Measurements from ENCODE around the gene MIDN. TPM values are rescaled to one million over a fixed set of nuclear protein-coding genes. Genes with fewer than 3 reads are reported as not detected.

Gene MIDN
- total RNA-seq, 6 donors from 2014 or later: 33.5 to 176 (median 75.9) TPM

GRCh38 chr19:1217366-1217765 is 31.0 kb upstream of the MIDN start:
- DNase-seq (peak in 1 of 2 donors; percentile 49), ATAC-seq (ENCODE audit: low FRiP score in 2 of 2) (no peak)
- Histone ChIP-seq H3K27ac (peak overlapping the region in 3 of 4 donors; percentile 6 to 69 (median 42)), H3K36me3 (peaks cover 11 to 31% (median 20%) of the 10 kb centered on the region in 4 donors), H3K4me1 (peaks cover 32 to 64% (median 44%) of the 10 kb centered on the region in 4 donors), H3K4me3 (no peak overlapping the region), H3K9me3 (no peaks in the 10 kb centered on the region), H3K27me3 (no peaks in the 10 kb centered on the region)
- TF ChIP-seq EP300 (IDR thresholded peaks at IDR 0.05): no peak
- TF ChIP-seq, protein P1, sequence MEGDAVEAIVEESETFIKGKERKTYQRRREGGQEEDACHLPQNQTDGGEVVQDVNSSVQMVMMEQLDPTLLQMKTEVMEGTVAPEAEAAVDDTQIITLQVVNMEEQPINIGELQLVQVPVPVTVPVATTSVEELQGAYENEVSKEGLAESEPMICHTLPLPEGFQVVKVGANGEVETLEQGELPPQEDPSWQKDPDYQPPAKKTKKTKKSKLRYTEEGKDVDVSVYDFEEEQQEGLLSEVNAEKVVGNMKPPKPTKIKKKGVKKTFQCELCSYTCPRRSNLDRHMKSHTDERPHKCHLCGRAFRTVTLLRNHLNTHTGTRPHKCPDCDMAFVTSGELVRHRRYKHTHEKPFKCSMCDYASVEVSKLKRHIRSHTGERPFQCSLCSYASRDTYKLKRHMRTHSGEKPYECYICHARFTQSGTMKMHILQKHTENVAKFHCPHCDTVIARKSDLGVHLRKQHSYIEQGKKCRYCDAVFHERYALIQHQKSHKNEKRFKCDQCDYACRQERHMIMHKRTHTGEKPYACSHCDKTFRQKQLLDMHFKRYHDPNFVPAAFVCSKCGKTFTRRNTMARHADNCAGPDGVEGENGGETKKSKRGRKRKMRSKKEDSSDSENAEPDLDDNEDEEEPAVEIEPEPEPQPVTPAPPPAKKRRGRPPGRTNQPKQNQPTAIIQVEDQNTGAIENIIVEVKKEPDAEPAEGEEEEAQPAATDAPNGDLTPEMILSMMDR (IDR thresholded peaks at IDR 0.05): no peak
- no peak for TF ChIP-seq POLR2A (IDR thresholded peaks at IDR 0.05)
- no peak for TF ChIP-seq POLR2AphosphoS5 (IDR thresholded peaks at IDR 0.05)
- WGBS, 2 donors: 75 to 95% methylated on average over 9 to 15 of the region's 15 CpGs

- no peaks in the 10 kb centered on the region for H3K27me3 ChIP-seq
- ATAC-seq (ENCODE audit: low FRiP score in 2 of 2): no peak
- peak overlapping the region; percentile 42 to 69 (median 56) for H3K27ac ChIP-seq
- H3K4me3 ChIP-seq: no peak overlapping the region
- WGBS, 2 donors: 87 to 92% methylated on average over 19 to 37 of the region's 37 CpGs
- H3K9me3 ChIP-seq: no peaks in the 10 kb centered on the region
- TF ChIP-seq, protein P1 (IDR thresholded peaks at IDR 0.05): no peak
- TF ChIP-seq POLR2AphosphoS5 (IDR thresholded peaks at IDR 0.05) (no peak), EP300 (IDR thresholded peaks at IDR 0.05) (no peak), POLR2A (IDR thresholded peaks at IDR 0.05) (no peak)
- H3K4me1 ChIP-seq: peaks cover 24 to 52% (median 32%) of the 10 kb centered on the region in 4 donors
- H3K36me3 ChIP-seq: peaks cover 11 to 43% (median 33%) of the 10 kb centered on the region in 4 donors
- peak in 1 of 2 donors; percentile 59 for DNase-seq
Observed at GRCh38 chr19:1218751-1219567, 29.4 kb upstream of the MIDN start.

DNA sequence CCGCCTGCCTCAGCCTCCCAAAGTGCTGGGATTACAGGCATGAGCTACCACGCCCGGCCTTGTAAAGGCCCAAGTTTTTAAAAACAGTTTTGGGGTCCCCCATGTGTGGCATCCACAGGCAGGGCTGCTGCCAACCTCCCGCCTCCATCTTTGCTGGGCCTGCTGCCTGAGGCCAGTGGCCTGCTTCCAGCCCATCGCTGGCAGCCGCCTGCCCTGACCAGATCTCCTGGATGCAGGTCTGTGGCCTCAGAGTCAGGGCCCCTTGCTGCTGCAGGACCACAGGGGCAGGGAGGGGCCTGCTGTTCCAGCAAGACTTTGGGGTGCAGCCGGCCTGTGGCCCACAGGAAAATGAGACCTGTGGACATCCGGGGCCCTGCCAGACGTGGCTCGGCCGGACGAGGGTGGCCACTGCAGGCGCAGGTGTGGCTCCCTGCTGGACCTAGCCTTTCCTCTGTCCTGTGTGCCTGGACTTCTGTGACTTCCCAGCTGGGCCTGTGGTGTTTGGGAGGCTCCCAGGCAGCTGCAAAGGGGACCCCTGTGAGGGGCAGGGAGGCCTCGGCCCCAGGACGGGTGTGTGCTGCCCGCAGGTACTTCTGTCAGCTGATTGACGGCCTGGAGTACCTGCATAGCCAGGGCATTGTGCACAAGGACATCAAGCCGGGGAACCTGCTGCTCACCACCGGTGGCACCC is 28.5 kb upstream of the MIDN start:
- WGBS, 2 donors: 86 to 96% methylated on average over 1 to 13 of the region's 19 CpGs
- peak in 1 of 2 donors; percentile 75 for DNase-seq
- peaks cover 14 to 42% (median 22%) of the 10 kb centered on the region in 4 donors for H3K4me1 ChIP-seq
- ATAC-seq (ENCODE audit: low FRiP score in 2 of 2): no peak
- TF ChIP-seq, protein P1 (IDR thresholded peaks at IDR 0.05): no peak
- no peak for TF ChIP-seq EP300 (IDR thresholded peaks at IDR 0.05)
- TF ChIP-seq POLR2AphosphoS5 (IDR thresholded peaks at IDR 0.05): no peak
- no peak overlapping the region for H3K4me3 ChIP-seq
- no peaks in the 10 kb centered on the region for H3K27me3 ChIP-seq
- H3K36me3 ChIP-seq: peaks cover 11 to 53% (median 41%) of the 10 kb centered on the region in 4 donors
- H3K9me3 ChIP-seq: no peaks in the 10 kb centered on the region
- no peak overlapping the region for H3K27ac ChIP-seq

DNA sequence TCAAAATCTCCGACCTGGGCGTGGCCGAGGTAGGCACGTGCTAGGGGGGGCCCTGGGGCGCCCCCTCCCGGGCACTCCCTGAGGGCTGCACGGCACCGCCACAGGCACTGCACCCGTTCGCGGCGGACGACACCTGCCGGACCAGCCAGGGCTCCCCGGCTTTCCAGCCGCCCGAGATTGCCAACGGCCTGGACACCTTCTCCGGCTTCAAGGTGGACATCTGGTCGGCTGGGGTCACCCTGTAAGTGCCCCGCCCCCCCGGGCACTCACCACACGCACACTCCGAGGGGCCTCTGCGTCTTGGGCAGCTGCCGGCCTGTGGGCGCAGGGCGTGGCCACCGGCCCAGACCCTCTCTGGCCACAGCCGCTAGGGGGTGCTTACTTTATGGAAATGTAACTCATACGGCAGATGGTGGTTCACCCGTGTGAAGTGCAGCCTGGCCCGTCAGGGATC is 27.9 kb upstream of the MIDN start:
- peak in 1 of 2 donors; percentile 80 for DNase-seq
- Histone ChIP-seq H3K4me1 (peaks cover 8 to 37% (median 17%) of the 10 kb centered on the region in 4 donors), H3K27ac (no peak overlapping the region), H3K4me3 (no peak overlapping the region), H3K27me3 (no peaks in the 10 kb centered on the region), H3K9me3 (no peaks in the 10 kb centered on the region), H3K36me3 (peaks cover 11 to 59% (median 44%) of the 10 kb centered on the region in 4 donors)
- no peak for TF ChIP-seq POLR2A (IDR thresholded peaks at IDR 0.05)
- no peak for TF ChIP-seq POLR2AphosphoS5 (IDR thresholded peaks at IDR 0.05)
- TF ChIP-seq EP300 (IDR thresholded peaks at IDR 0.05): no peak
- TF ChIP-seq, protein P1 (IDR thresholded peaks at IDR 0.05): no peak
- 89 to 100% methylated on average over 1 to 31 of the region's 33 CpGs for WGBS, 2 donors
- ATAC-seq (ENCODE audit: low FRiP score in 2 of 2): no peak

Data from upper lobe of left lung (tissue), 6 donors.